Measurements from ENCODE around the gene PDE3B. TPM values are rescaled to one million over a fixed set of nuclear protein-coding genes. Genes with fewer than 3 reads are reported as not detected.
"Not testable (repeated sequence)": the region's sequence is repeated elsewhere in the genome, so short reads cannot be mapped to it uniquely, and the experiment has no call there.

The PDE3B gene
- total RNA-seq, 2 donors from 2014 or later = 17.4 to 64.6 TPM

GRCh38 chr11:14750911-14751310 lies 107.3 kb downstream of the PDE3B start:
- Histone ChIP-seq H3K4me1 (no peaks in the 10 kb centered on the region), H3K27me3 (no peaks in the 10 kb centered on the region), H3K36me3 (replicated peaks in 1 of 2; ENCODE audit: insufficient read depth in 1 of 2, low read depth in 2 of 2) (no peaks in the 10 kb centered on the region), H3K27ac (no peak overlapping the region), H3K9me3 (no peaks in the 10 kb centered on the region), H3K4me3 (no peak overlapping the region)
- intact Hi-C loops (cut with DNase I) = no loop called here
- DNase-seq (no peak), ATAC-seq (no peak)
- no peak for TF ChIP-seq CTCF (IDR thresholded peaks at IDR 0.05)
- no peak for TF ChIP-seq POLR2A (IDR thresholded peaks at IDR 0.05)
- WGBS, 2 donors = 73 to 75% methylated on average over 1 of the region's 1 CpG

GRCh38 chr11:14751975-14752407 lies 108.4 kb downstream of the PDE3B start:
- Histone ChIP-seq H3K4me3 (no peak overlapping the region), H3K27ac (no peak overlapping the region), H3K9me3 (no peaks in the 10 kb centered on the region), H3K36me3 (replicated peaks in 1 of 2; ENCODE audit: insufficient read depth in 1 of 2, low read depth in 2 of 2) (no peaks in the 10 kb centered on the region), H3K27me3 (no peaks in the 10 kb centered on the region), H3K4me1 (peaks cover 5% of the 10 kb centered on the region)
- intact Hi-C loops (cut with DNase I) = no loop called here
- TF ChIP-seq POLR2A (IDR thresholded peaks at IDR 0.05) (no peak), CTCF (IDR thresholded peaks at IDR 0.05) (no peak)
- DNase-seq = no peak
- ATAC-seq = no peak

GRCh38 chr11:14755140-14755539 lies 111.5 kb downstream of the PDE3B start:
- TF ChIP-seq POLR2A (IDR thresholded peaks at IDR 0.05) (no peak), CTCF (IDR thresholded peaks at IDR 0.05) (no peak)
- intact Hi-C loops (cut with DNase I) = no loop called here
- H3K27ac ChIP-seq = no peak overlapping the region

DNA sequence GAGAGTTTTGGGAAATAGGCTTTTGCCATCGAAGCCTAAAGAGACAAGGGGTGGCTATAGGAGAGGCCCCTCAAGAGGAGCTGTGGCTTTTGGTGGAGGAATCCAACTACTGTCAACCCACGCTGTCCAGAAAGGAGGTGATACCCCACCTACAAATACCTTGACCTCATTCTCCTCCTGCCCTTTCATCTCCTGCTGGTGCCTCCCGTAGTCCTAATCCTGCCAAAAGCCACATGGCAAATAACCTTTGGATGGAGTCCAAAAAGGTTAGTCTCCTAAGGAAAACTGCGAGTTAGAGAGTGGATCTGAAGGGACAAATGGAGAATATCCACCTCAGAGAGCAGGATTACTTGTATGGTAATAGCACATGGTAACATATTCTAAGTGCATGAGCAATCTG lies 112.7 kb downstream of the PDE3B start:
- intact Hi-C loops (cut with DNase I) = no loop called here
- ATAC-seq (no peak), DNase-seq (no peak)
- Histone ChIP-seq H3K4me3 (no peak overlapping the region), H3K36me3 (replicated peaks in 1 of 2; ENCODE audit: insufficient read depth in 1 of 2, low read depth in 2 of 2) (no peaks in the 10 kb centered on the region), H3K4me1 (peaks cover 5% of the 10 kb centered on the region), H3K27ac (no peak overlapping the region), H3K27me3 (no peaks in the 10 kb centered on the region), H3K9me3 (no peaks in the 10 kb centered on the region)
- WGBS, 2 donors = 54 to 59% methylated on average over 4 of the region's 4 CpGs
- TF ChIP-seq POLR2A (IDR thresholded peaks at IDR 0.05) = no peak
- TF ChIP-seq CTCF (IDR thresholded peaks at IDR 0.05) = no peak

More at GRCh38 chr11:14755140-14755539, 111.5 kb downstream of the PDE3B start:
- Histone ChIP-seq H3K36me3 (replicated peaks in 1 of 2; ENCODE audit: insufficient read depth in 1 of 2, low read depth in 2 of 2) (no peaks in the 10 kb centered on the region), H3K9me3 (no peaks in the 10 kb centered on the region), H3K4me3 (no peak overlapping the region), H3K4me1 (peaks cover 5% of the 10 kb centered on the region), H3K27me3 (no peaks in the 10 kb centered on the region)
- no peak for DNase-seq
- no peak for ATAC-seq
- 76 to 78% methylated on average over 3 of the region's 3 CpGs for WGBS, 2 donors

- H3K4me1 ChIP-seq; DNase-seq; intact Hi-C loops (cut with DNase I); H3K27me3 ChIP-seq; ATAC-seq; H3K4me3 ChIP-seq; H3K36me3 ChIP-seq (replicated peaks in 1 of 2; ENCODE audit: insufficient read depth in 1 of 2, low read depth in 2 of 2); H3K27ac ChIP-seq; H3K9me3 ChIP-seq: not testable (repeated sequence)
- 80 to 88% methylated on average over 9 of the region's 9 CpGs for WGBS, 2 donors
These were observed 115.9 kb downstream of the PDE3B start for GRCh38 chr11:14759300-14760012.
